Peyer's patch (tissue), 4 donors: Measurements from ENCODE around the gene PGAM5. TPM values are rescaled to one million over a fixed set of nuclear protein-coding genes. Genes with fewer than 3 reads are reported as not detected.
A peak's percentile ranks its signal among the peaks of the same experiment; 100 is the strongest.

Experiments used
- DNase-seq, 3 donors: peaks; one replicate each; pipeline ENCODE4 v3.0.0-alpha.2; 2017 to 2019
- H3K27ac ChIP-seq, 4 donors: fragments of 200-600 bp; sonication (generic); one replicate each; pipeline ENCODE4 v1.5.1; 2016 to 2019
- H3K27me3 ChIP-seq, 2 donors: fragments of 200-600 bp; sonication (generic); one replicate each; pipeline ENCODE4 v1.5.1; 2019
- H3K36me3 ChIP-seq, 3 donors: fragments of 200-600 bp; sonication (generic); one replicate each; pipeline ENCODE4 v1.5.1; 2016 to 2019
- H3K4me1 ChIP-seq, 4 donors: fragments of 200-600 bp; sonication (generic); one replicate each; pipeline ENCODE4 v1.5.1; 2016 to 2019
- H3K4me3 ChIP-seq, 4 donors: fragments of 200-600 bp; sonication (generic); 1 replicate in 3 of 4; 2 replicates in 1 of 4; pipeline ENCODE4 v1.5.1; 2016 to 2019; ENCODE audit warnings: mild to moderate bottlenecking in 1 of 4
- H3K9me3 ChIP-seq, 4 donors: fragments of 200-600 bp; sonication (generic); one replicate each; pipeline ENCODE4 v1.5.1; 2016 to 2019; ENCODE audit warnings: mild to moderate bottlenecking in 1 of 4
- CTCF ChIP-seq, 6 experiments: fragments of 450-650 bp in 4 of 6; fragments of 200-600 bp in 2 of 6; sonication (generic) in 1 of 6; IDR thresholded peaks; one replicate each; pipeline ENCODE4 v1.5.1; 2017 to 2019; ENCODE audit warnings: antibody characterized with exemption in 6 of 6, mild to moderate bottlenecking in 3 of 6, moderate library complexity in 1 of 6
- POLR2A ChIP-seq, 2 donors: fragments of 450-650 bp; IDR thresholded peaks; one replicate each; pipeline ENCODE4 v1.5.1; 2017; ENCODE audit warnings: antibody characterized with exemption in 2 of 2, mild to moderate bottlenecking in 2 of 2, moderate library complexity in 2 of 2
- total RNA-seq, 4 donors: library from RNA; depleted of rRNA; stranded (reverse); fragments of >200 nt; gene quantifications; one replicate each; pipeline ENCODE4 v1.1.0, GENCODE V29; 2016

PGAM5 gene
- total RNA-seq, 4 donors from 2014 or later = 23.5 to 45.4 (median 29.0) TPM

- Histone ChIP-seq H3K4me1 (no peaks in the 10 kb centered on the region), H3K9me3 (no peaks in the 10 kb centered on the region), H3K4me3 (no peak overlapping the region), H3K27me3 (no peaks in the 10 kb centered on the region), H3K27ac (no peak overlapping the region), H3K36me3 (peaks cover 0 to 83% (median 0%) of the 10 kb centered on the region in 3 donors)
- DNase-seq = peak in 1 of 3 donors; percentile 18
- TF ChIP-seq POLR2A (IDR thresholded peaks at IDR 0.05) = no peak
- TF ChIP-seq CTCF (IDR thresholded peaks at IDR 0.05) = no peak
These were observed 37.1 kb upstream of the PGAM5 start for GRCh38 chr12:132673288-132674179.

- Histone ChIP-seq H3K36me3 (peaks cover 0 to 78% (median 0%) of the 10 kb centered on the region in 3 donors), H3K4me1 (no peaks in the 10 kb centered on the region), H3K4me3 (no peak overlapping the region), H3K27ac (no peak overlapping the region), H3K27me3 (no peaks in the 10 kb centered on the region), H3K9me3 (no peaks in the 10 kb centered on the region)
- DNase-seq = peak in 1 of 3 donors; percentile 26
- no peak for TF ChIP-seq CTCF (IDR thresholded peaks at IDR 0.05)
- TF ChIP-seq POLR2A (IDR thresholded peaks at IDR 0.05) = no peak
These were observed 36.1 kb upstream of the PGAM5 start for GRCh38 chr12:132674561-132674960.

- DNase-seq = peak in 2 of 3 donors; percentile 62 to 66
- Histone ChIP-seq H3K36me3 (peaks cover 0 to 67% (median 0%) of the 10 kb centered on the region in 3 donors), H3K27me3 (no peaks in the 10 kb centered on the region), H3K4me1 (no peaks in the 10 kb centered on the region), H3K4me3 (no peak overlapping the region), H3K9me3 (no peaks in the 10 kb centered on the region), H3K27ac (no peak overlapping the region)
- TF ChIP-seq CTCF (IDR thresholded peaks at IDR 0.05) (no peak), POLR2A (IDR thresholded peaks at IDR 0.05) (no peak)
These were observed 34.7 kb upstream of the PGAM5 start for GRCh38 chr12:132675757-132676432.

- no peak for TF ChIP-seq CTCF (IDR thresholded peaks at IDR 0.05)
- no peak for TF ChIP-seq POLR2A (IDR thresholded peaks at IDR 0.05)
These were observed 33.1 kb upstream of the PGAM5 start for GRCh38 chr12:132677492-132677891.

GRCh38 chr12:132685400-132685799 is 25.2 kb upstream of the PGAM5 start:
- TF ChIP-seq POLR2A (IDR thresholded peaks at IDR 0.05) = no peak
- TF ChIP-seq CTCF (IDR thresholded peaks at IDR 0.05) = no peak
- H3K27me3 ChIP-seq = no peaks in the 10 kb centered on the region
- H3K4me1 ChIP-seq = peaks cover 0 to 22% (median 6%) of the 10 kb centered on the region in 4 donors
- no peaks in the 10 kb centered on the region for H3K36me3 ChIP-seq
- no peak for DNase-seq
- no peak overlapping the region for H3K27ac ChIP-seq
- no peak overlapping the region for H3K4me3 ChIP-seq
- no peaks in the 10 kb centered on the region for H3K9me3 ChIP-seq

More at GRCh38 chr12:132677492-132677891, 33.1 kb upstream of the PGAM5 start:
- no peaks in the 10 kb centered on the region for H3K9me3 ChIP-seq
- H3K27ac ChIP-seq = no peak overlapping the region
- H3K4me1 ChIP-seq = no peaks in the 10 kb centered on the region
- no peak overlapping the region for H3K4me3 ChIP-seq
- DNase-seq = peak in 1 of 3 donors; percentile 4
- no peaks in the 10 kb centered on the region for H3K27me3 ChIP-seq
- peaks cover 0 to 60% (median 0%) of the 10 kb centered on the region in 3 donors for H3K36me3 ChIP-seq
